Measurements from ENCODE around the gene CDC40.

- TF ChIP-seq CTCF (IDR thresholded peaks at IDR 0.05) (no peak), POLR2A (IDR thresholded peaks at IDR 0.05) (no peak)
Observed at GRCh38 chr6:110188791-110189190, 8.6 kb downstream of the CDC40 start.
